GM18526 (cell line): ENCODE measurements around the gene TTLL11.

Source experiments
- POLR2A ChIP-seq: IDR thresholded peaks from 3 replicates; pipeline ENCODE4 v1.6.1; 2011; ENCODE audit not compliant: insufficient read length; ENCODE audit errors: extremely low read depth

The TTLL11 gene

DNA sequence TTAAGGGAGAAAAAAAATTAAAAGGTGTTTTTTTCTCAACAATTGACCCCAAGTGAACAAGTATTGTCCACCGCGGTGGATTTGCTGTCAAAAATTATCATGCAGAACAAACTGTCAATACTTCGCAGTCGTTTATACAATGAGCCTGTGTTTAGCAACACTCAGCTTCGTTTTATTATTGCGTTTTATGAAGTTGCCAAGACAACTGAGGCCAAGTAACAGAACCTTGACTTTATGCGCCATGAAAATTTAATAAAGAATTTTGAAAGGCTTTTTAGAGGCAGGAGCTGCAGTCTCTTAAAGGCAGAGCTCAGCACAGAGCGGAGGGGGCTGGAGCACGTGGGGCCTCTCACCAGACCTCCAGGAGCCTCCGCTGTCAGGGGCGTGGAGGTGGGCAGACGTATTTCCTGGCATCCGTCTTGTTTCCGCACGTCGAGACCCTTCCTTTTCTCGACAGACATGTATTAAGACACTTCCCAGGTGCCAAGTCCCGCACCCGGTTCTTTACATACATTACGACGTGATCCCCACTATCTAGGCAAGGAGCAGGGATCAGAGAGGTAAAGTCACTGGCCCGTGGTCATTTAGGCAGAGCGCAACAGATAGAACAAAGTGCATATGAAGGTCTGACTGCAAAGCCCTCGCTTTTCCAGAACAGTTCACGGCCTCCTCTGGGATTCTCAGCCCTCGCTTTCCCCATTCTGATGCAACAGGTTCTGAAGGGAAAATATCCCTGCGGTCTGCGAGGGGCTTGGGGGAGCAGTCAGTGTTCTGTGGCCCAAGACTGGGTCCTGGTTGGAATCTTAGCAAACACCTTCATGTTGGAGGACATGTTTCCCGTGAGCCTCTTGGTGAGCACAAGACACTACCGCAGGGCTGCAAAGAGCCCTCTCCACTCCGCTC lies 277.3 kb downstream of the TTLL11 start:
- TF ChIP-seq POLR2A = no peak

GRCh38 chr9:121815084-121815483 lies 278.0 kb downstream of the TTLL11 start:
- TF ChIP-seq POLR2A = no peak

DNA sequence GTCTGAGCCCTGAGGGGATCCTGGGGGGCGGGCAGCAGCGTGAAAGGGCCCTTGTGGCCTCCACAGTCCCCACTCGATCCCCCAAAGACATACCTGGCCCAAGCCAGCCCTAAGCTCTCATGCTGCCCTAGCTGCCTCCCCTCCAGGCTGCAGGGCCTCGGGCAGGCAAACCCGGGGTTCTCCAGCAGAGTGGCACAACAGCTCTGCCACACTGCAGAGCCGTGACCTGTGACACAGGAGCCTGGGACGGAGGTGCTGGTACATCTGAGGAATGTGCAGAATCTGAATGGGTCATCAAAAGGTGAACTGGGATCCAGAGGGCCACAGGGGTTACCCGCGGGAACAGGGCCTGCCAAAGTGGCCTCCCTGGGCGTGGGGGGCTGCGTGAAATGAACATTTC lies 278.5 kb downstream of the TTLL11 start:
- TF ChIP-seq POLR2A = no peak

DNA sequence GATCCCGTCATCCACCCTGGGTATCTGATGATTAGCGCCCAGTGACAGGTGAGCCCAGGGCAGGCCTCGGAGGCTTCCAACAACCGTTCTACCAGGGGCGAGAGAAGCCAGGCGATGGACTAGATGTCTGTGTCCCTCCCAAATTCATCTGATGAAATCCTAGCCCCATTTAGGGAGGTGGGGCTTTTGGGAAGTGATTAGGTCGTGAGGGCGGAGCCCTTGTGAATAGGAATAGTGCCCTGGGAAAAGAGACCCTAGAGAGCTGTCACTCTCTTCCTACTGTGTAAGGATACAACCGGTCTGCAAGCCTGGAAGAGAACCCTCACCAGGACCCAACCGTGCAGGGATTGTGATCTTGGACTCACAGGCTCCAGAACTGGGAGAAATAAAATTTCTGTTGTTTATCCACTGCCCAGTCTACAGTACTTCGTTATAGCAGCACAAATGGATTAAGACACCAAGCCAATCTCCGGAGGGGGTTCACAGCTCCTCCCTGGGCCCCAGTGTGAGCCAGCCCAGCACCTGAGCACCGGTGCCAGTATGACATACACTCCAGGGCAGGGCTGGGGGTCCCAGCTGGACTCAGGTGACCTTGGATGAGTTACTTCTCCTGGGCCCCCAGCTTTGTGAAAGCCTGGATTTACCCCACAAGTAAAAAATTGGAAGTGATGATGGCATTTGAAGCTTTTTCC lies 279.4 kb downstream of the TTLL11 start:
- TF ChIP-seq POLR2A = no peak

DNA sequence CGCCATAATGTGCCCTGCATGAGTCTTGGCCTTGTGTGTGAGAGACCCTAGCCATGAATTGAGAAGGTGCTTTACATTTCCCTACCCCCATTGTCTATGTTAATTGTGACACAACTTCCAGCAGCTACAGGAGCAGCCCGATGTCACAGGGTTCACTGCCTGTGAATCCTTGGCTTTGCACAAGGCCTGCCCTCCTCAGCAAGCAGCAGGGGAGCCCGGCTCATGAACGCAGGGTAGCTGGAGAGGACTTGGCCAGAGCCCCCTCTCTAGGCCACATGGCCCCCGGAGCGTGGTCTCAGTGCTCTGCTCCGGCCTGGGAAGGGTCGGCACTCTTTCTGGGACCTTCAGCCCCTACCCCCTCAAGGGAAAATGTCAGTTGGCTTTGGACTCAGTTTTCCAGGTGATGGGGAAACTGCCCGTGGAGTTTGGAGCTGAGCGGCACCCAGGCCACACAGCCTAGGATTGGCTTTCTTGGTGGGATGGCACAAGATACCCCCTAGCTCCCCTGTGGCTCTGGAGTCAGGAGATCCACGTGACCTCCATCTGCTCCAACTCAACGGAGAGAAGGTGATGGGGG lies 280.9 kb downstream of the TTLL11 start:
- TF ChIP-seq POLR2A = no peak

- TF ChIP-seq POLR2A = no peak
These were observed 281.4 kb downstream of the TTLL11 start for GRCh38 chr9:121811751-121812150.

DNA sequence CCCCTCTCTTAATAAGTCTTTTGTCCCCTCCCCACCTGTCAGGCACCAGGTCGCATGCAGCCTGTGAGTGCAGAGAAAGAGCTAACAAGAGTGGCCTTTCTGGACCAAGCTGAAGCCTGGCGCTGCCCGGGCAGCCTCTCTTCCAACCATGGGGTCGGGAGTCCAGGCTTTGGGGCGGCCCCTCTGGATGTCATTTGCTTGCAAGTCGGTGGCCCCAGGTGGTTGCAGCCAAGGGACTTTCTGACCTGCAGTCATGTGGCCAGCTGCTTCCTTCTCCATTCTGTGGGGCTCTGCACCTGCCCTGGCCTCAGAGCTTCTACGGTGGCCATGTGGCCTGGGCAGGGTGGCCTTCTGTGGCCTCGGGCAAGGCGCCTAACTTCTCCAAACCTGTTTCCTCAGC lies 282.0 kb downstream of the TTLL11 start:
- no peak for TF ChIP-seq POLR2A

- no peak for TF ChIP-seq POLR2A
These were observed 282.6 kb downstream of the TTLL11 start for GRCh38 chr9:121810489-121810888.

DNA sequence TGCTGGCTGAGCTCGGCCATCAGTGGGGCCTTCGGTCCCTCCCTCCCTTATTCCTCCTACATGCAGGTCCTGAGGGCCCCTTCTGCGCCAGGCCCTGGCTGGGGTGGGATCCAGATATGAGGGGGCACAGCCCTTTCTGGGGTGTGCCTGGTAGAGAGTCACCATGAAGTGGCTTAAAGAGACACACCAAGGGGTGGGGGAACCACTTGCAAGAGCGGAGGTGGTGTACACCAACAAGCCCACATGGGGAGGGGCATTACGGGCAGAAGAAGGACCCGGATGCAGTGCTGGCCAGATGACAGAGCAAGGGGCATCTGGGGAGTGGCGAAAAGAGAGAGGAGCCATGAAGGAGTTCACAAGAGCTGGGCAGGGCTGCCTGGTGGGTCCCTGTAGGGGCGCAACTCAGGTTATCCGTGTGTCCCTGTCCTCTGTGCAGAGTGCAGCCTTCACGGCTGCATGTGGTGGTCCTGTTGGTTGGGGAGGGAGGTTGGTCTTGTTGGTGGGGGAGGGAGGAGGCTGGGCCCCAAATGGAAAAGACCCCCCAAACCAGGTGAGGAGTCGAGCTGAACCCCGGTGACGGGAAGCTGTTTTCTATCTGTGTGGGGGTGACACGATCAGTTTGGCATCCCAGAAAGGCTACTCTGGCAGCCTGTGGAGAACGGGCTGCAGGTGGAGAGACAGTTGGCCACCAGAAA lies 283.6 kb downstream of the TTLL11 start:
- no peak for TF ChIP-seq POLR2A

- TF ChIP-seq POLR2A = no peak
These were observed 284.3 kb downstream of the TTLL11 start for GRCh38 chr9:121808781-121809180.

GRCh38 chr9:121807823-121808278 lies 285.3 kb downstream of the TTLL11 start:
- no peak for TF ChIP-seq POLR2A

- TF ChIP-seq POLR2A = no peak
These were observed 285.9 kb downstream of the TTLL11 start for GRCh38 chr9:121807069-121807822.

DNA sequence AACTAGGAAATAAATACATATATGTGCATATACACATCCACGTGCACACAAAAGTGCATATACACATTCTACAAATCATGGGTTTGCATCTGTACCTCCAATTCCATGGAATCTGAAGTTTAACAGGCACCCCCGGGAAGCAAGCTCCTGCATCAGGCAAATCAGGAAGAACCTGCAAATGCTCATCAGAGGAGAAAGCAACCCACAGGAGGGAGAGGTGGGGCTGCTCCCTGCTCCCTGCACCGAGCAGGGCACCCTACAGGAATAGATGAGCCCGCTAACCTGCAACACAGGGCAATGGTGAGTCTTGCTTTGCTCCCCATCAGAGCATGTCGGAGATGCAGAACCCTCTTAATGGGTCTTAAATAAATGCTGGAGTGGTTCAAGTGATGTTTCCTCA lies 290.4 kb downstream of the TTLL11 start:
- TF ChIP-seq POLR2A = no peak

DNA sequence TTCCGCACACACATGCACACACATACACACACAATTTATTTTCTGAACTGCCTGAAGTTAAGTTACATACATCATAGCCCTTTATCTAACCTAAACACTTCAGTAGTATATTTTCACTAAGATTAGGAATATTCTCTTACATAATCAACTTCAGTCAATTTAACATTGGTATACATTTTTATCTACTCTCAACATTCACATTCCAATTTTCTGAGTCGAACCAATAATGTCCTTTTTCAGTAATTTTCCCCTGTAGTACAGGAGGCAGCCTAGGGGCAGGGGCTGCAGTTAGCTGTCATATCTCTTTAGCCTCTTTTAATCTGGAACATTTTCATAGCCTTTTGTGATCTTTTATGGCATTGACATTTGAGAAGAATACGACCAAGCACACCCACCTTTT lies 291.5 kb downstream of the TTLL11 start:
- no peak for TF ChIP-seq POLR2A

- no peak for TF ChIP-seq POLR2A
These were observed 292.7 kb downstream of the TTLL11 start for GRCh38 chr9:121800376-121800775.
